NCI-H187 (cell line): ENCODE measurements around the gene CAMK1D.
"Not testable (repeated sequence)": the region's sequence is repeated elsewhere in the genome, so short reads cannot be mapped to it uniquely, and the experiment has no call there.

Experiments
- DNase-seq, 2 experiments: peaks; one replicate each; lab custom pipeline; 2025; lab: John Stamatoyannopoulos, UW

CAMK1D gene

GRCh38 chr10:12854988-12855387 lies 505.6 kb downstream of the CAMK1D start:
- no peak for DNase-seq

- DNase-seq: no peak
These were observed 513.1 kb downstream of the CAMK1D start for GRCh38 chr10:12862459-12862858.

- not testable (repeated sequence) for DNase-seq
These were observed 516.2 kb downstream of the CAMK1D start for GRCh38 chr10:12865515-12865914.

- DNase-seq: no peak
These were observed 518.9 kb downstream of the CAMK1D start for GRCh38 chr10:12868229-12868628.

- no peak for DNase-seq
These were observed 520.1 kb downstream of the CAMK1D start for GRCh38 chr10:12869427-12869826.

- DNase-seq: no peak
These were observed 523.2 kb downstream of the CAMK1D start for GRCh38 chr10:12872577-12872976.

- DNase-seq: no peak
These were observed 523.8 kb downstream of the CAMK1D start for GRCh38 chr10:12873172-12873571.

- no peak for DNase-seq
These were observed 525.2 kb downstream of the CAMK1D start for GRCh38 chr10:12874501-12874900.

- no peak for DNase-seq
These were observed 525.8 kb downstream of the CAMK1D start for GRCh38 chr10:12875100-12875499.

GRCh38 chr10:12876266-12876665 lies 526.9 kb downstream of the CAMK1D start:
- no peak for DNase-seq

- no peak for DNase-seq
These were observed 527.8 kb downstream of the CAMK1D start for GRCh38 chr10:12877150-12877549.

GRCh38 chr10:12880423-12880822 lies 531.1 kb downstream of the CAMK1D start:
- DNase-seq: no peak

- no peak for DNase-seq
These were observed 535.5 kb downstream of the CAMK1D start for GRCh38 chr10:12884851-12885250.
